GM18499 (cell line): ENCODE data around the gene CAT.

Experiments
- ATAC-seq: cut with Tn5 transposase; IDR thresholded peaks from one replicate; pipeline ENCODE4 v1.9.1; 2021; ENCODE audit warnings: moderate number of reproducible peaks; ENCODE audit not compliant: insufficient read depth, unreplicated experiment

CAT gene

DNA sequence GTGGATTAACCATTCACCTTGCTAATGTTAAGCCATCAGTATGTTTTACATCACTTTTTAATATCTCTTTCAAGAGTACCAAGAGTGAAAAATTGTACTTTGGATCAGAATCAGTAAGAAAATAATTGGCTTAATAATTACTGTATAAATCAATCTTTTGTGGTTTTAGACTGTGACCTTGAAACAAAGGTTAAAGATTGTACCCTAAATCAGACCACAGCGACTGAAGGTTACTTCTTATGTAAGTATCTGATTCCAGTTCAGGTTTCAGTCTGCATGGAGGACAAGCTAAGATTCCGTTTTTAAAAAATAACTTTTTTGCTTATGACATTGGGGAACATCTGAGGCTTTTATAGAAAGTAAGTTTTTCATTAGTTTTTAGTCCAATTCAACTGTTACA, 18.9 kb downstream of the CAT start:
- no peak for ATAC-seq

DNA sequence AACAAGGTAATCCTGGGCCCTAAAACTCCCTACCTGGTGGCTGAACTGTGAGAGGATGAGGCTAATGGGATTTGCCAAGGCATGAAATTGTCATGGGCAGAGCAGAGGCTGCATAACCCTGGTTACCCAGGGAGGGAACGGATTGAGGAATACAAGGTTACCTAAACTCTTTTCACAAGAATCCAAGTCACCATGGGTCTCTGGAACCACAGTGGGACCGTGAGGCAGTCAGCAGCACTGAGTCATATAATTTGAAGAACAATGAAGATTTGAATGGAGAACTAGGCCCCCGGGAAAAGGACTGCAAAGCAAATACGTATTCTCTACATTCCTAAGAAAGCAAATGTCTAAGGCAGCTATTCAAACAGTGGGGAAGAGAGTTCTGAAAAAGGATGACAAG, 19.8 kb downstream of the CAT start:
- ATAC-seq, result no peak

DNA sequence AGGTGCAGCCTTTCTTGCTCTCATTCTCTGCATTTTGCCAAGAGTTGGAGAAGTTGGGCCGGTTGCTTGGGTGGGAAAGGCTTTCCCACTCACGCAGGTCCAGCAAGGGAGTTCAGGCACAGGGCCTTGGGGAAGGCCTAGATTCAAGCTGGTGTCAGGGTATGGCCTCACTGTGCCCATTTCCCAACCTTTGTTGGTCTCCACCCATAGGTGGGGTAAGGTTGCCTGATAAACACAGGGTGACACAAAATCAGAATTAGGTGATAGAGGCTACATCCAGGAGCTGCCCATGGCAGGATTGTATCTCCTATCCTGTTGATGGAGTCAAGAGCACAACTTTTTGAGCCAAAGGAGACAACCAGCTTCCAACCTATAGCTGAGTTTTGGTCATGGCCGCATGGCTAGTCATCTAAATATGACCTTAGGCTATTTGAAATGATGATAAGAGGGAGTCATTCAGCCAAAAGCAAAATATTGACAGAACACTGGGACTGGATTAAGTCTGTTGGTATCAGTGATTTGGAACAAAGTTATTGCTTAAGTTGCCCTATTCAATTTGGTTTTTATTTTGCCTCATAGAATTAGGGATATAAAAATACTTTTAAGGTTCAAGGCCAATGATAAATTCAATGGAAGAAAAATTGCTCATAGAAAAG, 20.9 kb downstream of the CAT start:
- no peak for ATAC-seq

DNA sequence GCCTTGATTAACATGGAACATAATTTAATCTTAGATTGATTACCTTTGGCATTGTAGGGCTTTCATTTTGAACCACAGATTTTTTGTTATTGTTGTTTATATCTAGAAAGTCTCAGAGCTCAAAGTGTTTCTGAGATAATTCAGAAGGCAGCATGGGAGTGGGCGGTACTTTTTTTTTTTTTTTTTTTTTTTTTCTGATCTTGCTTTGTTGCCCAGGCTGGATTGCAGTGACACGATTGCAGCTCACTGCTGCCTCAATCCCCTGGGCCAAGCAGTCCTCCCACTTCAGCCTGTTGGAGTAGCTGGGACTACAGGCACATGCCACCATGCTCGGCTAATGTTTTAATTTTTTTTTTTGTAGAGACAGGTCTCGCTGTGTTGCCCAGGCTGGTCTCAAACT, 21.5 kb downstream of the CAT start:
- no peak for ATAC-seq

DNA sequence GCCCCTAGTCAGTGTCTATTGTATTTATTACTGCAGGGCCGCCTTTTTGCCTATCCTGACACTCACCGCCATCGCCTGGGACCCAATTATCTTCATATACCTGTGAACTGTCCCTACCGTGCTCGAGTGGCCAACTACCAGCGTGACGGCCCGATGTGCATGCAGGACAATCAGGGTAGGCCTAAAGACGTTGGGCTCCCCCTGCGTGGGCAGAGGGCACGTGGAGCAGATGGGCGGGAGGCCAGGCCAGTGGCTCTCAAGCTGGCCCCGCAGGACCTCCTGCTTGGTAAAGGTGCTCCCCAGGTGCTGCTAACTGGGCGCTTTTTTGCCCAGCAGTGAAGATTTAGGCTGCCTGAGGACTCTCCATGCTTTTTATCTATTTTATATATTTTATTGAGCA, 22.5 kb downstream of the CAT start:
- ATAC-seq, result no peak

DNA sequence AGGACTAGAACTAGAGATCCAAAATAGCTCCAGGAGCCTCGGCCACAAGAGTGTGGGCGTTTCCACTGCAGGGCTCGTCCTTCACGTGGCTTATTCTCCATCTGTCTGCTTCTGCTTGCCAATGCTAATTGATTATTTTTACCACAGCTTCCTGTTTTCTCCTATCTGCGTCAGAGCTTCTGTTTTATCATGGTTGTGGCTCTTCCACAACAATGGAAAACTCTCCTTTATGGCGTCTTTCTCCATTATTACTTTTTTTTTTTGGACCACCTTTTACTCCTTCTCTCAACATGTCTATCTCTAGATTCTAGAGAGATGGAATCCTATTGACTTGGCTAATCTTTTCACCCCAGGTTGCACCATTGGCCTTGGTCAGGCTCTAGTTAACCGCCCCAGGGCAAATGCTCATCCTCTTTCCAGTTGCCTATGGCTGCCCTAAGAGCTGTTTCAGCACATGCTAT, 25.9 kb downstream of the CAT start:
- no peak for ATAC-seq

DNA sequence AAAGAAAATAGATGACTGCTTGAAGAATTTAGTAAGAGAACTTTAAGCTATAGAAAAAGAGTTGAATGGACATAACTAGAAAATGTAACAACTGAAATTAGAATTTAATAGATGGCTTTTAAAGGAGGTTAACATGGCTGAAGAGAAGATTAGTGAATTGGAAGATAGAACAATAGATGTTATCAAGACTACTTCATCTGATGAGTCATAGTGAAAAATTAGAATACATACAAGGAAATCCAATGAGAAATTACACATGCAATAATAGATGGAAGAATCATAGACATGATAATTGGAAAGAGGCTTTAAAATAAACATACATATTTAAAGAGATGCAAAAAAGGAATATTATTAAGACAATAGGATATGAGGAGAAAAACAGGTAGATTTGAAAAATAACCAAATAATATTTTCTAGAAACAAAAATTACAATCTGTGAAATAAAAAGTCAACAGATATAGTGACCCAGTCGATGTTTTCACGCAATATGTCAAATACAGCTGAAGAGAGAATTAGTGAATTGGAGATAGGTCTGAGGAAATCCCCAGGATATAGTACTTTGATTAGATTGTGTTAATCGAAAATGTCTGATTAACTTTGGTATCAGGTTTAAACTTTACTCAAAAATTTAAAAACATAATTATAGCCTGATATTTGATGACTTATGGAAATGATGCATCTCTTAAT, 28.2 kb downstream of the CAT start:
- no peak for ATAC-seq

DNA sequence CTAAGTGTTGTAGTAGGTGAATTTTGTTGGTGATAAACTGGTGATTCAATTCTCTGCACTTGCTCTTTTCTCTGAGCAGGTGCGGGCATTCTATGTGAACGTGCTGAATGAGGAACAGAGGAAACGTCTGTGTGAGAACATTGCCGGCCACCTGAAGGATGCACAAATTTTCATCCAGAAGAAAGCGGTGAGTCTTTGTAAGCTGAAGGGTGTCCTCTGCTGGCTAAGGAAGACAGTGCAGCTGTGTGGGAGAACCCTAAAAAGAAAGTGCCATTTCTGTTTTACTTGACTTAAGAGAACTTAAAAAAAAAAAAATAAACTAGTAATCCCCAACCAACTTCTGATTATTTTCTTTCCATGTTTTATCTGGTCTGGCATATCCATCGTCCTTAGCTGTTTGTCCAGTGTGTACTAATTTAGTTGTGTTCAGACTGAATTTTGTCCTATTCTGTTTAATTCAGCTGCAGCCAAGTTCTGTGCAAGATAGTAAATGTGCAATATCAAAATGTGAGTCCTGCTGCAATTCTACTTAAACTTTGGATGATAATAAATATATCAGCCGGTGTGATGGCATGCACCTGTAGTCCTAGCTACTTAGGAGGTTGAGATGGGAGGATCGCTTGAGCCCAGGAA, 29.6 kb downstream of the CAT start:
- no peak for ATAC-seq

DNA sequence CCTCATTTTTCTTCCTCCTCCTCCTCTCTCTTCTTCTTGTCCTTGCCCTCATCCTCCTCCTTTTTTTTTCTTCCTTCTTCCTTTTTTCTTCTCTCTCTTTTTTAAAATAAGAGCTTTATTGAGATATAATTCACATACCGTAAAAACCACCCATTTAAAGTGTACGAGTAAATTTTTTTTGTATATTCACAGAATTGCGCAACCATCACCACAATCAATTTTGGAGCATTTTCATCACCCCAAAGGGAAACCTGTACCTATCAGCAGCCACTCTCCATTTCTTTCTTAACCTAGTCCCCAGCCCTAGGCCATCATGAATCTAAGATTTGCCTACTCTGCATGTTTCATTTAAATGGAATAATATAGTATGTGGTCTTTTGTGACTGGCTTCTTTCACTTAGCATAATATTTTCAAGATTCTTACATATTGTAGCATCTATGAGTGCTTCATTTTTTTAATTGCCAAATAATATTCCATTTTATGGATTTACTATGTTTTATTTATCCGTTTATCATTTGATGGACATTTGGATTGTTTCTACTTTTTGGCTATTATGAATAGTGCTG, 35.0 kb downstream of the CAT start:
- no peak for ATAC-seq

DNA sequence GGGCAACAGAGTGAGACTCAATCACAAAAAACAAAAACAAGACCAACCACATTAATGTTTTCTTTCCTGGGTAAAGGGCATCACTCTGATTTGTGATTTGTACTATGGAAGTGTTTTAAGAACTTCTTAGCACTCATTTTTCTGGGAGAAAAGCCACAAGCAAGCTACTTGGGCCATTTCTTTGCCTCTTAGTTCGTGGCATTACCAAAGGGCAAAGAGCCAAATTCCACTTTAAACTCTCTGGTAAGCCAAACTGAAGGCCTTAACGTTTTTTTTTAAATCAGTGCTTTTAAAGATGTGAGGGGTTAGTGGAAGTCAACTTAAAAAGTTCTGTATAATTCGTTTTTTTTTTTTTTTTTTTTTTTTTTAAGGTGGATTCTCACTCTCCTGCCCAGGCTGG, 36.9 kb downstream of the CAT start:
- no peak for ATAC-seq

DNA sequence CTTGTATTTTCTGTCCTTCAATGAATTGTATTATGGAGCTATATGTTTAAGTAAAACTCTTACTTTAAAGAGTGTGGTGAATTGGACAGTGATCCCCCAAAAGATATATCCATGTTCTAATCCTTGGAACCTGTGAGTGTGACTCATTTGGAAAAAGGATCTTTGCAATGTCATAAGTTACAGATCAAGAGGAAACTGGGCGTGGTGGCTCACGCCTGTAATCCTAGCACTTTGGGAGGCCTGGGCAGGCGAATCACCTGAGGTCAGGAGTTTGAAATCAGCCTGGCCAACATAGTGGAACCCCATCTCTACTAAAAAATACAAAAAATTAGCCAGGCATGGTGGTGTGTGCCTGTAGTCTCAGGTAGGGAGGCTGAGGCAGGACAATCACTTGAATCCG, 38.1 kb downstream of the CAT start:
- no peak for ATAC-seq

DNA sequence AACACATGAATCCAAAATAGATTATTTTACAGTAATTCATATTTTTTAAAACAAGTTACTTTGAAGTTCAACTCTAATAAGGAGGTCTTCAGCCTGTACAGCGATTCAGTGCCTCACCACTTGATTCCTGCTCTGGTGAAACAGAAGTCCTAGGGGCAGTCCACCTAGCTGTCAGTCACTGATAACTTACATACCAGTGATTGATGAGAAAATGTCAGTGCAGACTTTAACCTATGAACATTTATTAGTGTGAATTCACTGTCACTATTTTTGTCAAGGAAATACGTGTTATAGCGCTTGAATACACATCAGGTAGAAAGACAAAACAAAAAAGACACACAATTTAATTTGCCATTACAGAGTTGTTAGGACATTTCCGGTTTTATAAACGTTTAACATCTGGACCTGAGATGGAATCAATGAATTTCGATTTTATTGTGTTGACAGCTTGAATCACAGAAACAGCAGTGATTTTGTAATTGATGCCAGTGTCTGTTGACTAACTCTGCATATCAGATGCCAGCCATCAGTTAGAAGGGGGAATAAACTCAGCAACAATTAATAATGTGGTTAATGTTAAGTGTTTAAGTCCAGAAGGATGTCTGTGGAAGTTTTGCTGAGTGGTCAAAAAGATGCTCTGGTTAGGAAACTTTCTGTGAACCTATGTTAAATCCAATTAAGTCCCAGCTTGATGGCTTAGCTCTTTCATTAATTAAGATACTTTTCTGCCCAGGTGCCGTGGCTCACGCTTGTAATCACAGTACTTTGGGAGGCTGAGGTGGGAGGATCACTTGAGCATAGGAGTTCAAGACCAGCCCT, 40.3 kb downstream of the CAT start:
- ATAC-seq, result no peak

DNA sequence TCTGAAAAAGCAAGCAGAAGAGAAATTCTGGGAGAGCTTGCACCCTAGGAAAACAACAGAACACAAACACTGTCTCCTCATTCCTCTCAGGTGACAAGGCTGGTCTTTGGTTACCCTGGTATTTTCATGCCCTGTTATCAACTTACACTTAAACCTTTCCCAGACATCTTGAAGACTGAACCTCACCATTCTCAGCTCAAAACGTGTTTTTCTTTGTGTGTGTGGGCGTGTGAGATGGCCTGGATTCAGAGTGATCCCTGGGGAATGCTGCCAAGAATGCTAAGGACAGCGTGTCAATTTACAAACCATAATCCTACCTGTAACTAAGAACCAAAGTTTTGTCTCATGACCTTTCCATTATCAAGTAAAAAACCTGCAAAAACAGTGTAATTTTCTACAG, 41.6 kb downstream of the CAT start:
- ATAC-seq, result no peak

DNA sequence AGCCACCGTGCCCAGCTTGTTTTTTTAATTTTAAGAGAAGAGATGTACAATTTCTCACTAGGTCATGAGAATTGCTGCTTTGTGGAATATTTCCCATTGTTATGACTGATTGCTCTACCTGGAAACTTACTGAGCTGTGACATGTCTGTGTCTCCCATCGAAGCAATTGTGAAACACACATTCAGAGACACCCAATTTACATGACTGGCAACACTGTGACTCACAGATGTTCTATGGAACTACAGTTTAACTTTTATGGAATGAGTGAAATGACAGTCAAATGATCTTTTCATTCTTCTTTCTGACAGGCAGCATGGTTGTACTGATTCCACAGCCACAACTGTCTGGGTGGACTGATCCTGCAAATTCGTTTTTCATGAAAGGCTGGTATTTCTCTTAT, 42.6 kb downstream of the CAT start:
- no peak for ATAC-seq

DNA sequence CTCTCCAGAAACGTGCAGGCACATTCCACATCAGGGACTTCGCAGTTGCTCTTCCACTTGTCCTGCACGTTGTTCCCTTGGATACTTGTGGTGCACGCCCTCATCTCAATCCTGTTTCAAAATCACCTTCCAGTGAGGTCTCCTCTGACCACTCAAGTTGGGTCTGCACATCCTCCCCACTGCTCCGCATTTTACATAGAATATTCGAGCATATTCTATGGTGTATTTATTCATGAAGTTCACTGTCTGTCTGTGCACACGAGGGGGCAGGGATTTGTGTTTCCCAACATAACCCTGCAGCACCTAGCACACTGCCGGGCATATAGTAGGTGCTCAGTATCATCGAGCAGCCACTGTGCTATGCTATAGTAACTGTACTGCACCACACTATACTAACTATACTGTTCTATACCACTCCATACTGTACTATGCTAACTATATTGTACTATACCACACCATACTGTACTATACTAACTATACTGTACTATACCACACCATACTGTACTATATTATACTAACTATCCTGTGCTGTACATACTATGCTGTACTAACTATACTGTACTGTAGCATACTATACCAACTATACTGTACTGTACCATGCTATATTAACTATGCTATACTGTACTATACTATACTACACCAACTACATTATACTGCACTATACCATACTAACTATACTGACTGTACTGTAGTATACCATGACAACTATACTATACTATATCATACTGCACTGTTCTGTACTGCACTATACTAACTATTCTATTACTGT, 44.6 kb downstream of the CAT start:
- no peak for ATAC-seq

DNA sequence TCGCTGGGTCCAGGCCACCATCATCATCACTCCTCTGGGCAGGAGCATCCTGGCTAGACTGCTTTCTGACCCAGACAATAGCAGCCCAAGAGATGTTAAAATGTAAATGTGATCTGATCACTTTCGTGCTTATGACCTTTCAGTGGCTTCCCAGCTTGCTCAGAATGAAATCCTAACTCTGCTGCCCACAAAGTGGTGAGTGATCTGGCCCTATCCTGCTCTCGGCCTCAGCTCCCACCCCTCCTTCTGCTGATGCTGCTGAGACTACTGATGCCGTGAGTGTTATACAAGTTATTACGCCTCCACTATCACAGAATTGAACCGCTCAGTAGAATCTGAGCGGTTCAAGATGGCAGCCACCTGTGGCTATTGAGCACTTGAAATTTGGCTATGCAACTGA, 48.7 kb downstream of the CAT start:
- ATAC-seq, result no peak

DNA sequence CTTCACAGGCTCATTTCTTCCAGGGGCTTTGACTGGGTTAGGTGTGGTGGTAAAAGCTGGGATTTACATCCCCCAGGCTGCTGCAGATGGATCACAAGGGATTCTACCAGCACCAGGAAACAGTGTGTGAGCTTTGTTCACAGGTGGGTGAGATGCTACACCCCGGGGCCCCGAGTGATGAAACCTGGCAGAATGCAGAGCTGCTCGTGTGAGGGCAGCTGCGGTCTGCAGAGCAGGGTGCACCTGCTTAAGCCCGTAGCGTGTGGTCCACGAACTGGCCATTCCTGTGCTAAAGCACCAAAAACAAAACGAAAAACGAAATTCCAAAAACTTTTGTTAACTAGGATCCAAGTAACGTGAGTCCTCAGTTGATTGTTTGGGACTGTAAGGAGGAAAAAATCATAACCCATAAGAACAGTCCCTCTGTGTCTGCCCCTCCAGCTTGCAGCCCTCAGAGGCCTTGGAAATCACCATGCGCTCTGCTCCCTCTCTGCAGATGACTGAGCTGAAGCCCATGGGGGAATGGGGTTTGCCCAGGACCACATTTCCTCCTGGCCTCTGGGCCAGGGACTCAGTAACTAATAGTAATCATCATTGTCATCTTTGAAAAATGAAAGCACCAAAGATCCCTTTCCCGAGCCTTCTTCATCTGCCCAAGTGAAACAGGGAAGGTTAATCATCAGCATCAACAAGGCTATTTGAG, 50.3 kb downstream of the CAT start:
- no peak for ATAC-seq

DNA sequence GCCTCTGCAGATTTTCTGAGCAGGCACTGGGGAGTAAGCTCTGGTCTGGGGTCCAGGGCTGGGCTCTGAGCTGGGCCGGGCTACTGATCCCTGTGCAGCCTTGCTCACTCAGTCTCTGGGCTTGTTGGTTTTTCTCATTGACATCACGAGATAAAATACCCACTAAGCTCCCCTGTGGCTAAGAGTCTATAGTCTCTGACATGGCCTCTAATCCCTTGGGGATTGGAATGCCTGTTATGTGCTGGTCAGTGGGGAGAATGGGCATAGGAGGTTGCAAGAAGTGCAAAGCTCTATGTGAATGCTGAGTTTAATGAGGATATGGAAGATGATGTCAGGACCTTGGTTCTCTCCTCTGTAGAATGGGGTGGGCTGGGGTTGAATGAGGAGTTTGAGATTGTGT, 51.6 kb downstream of the CAT start:
- no peak for ATAC-seq

DNA sequence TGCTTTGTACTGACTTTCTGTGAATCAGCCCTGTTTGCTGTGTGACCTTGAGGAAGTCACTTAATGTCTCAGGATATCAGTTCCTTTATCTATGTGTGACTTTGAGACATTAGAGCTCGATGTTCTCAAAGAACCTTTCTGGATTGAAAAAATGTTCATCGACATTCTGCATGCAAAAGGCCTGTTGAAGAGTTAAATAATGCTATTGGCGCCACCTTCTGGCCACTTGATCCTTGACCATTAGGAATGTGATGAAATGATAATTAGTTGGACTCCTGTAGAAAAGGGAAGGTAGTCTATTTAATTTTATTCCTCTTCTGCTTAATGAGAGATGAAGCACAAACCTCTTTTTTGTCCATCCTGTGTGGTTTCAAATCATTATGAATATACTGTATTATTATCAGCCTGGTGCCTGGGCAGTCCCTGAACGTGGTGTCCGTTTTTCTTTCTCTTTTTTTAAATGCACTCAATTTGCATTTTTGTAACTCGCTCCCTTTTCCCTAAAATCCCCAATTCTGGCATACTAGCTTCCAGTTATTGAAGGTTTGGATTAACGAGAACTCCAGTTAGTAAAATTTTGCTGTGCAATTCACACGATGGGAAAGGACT, 54.2 kb downstream of the CAT start:
- ATAC-seq, result no peak
